ENCODE data around the gene ITPRIPL1. TPM values are rescaled to one million over a fixed set of nuclear protein-coding genes. Genes with fewer than 3 reads are reported as not detected.

Gene ITPRIPL1
- total and polyA plus RNA-seq, 2 of the 4 experiments (the other 2 are of a cell fraction), result 0.84 to 1.1 TPM

- intact Hi-C loops (cut with micrococcal nuclease), result no loop called here
- no peak overlapping the region for H2AK5ac ChIP-seq (ENCODE audit: low read depth, low read length)
- CTCF ChIA-PET, result no interaction called here
Measured at GRCh38 chr2:96308248-96308647, 16.9 kb upstream of the ITPRIPL1 start.

More at GRCh38 chr2:96308248-96308647, 16.9 kb upstream of the ITPRIPL1 start:
- no peak overlapping the region for H2AFZ ChIP-seq (replicated peaks; ENCODE audit: low read length, poor library complexity)
- WGBS, 2 experiments (ENCODE audit: extremely low coverage in 2 of 2, insufficient read length in 1 of 2), result 50% methylated on average over 1 of the region's 5 CpGs; no CpG with 5 or more reads in 1 of the 2 experiments
- H3K4me1 ChIP-seq (ENCODE audit: control insufficient read depth, insufficient read depth, low read length), result peaks cover 8% of the 10 kb centered on the region
- no peak overlapping the region for H3K27ac ChIP-seq (ENCODE audit: insufficient read depth, low read length)
- no peak overlapping the region for H3K4ac ChIP-seq (ENCODE audit: low read depth, low read length)
- ATAC-seq (ENCODE audit: low read depth) (no peak), DNase-seq (no peak)
- H2BK120ac ChIP-seq (ENCODE audit: low read depth, low read length), result no peak overlapping the region
- H2BK15ac ChIP-seq (ENCODE audit: low read depth, low read length), result no peak overlapping the region
- TF ChIP-seq CTCF (conservative IDR thresholded peaks at IDR 0.05; ENCODE audit: low read depth, low read length) (no peak), RAD21 (IDR thresholded peaks at IDR 0.05; ENCODE audit: low read length) (no peak), MAFK (IDR thresholded peaks at IDR 0.05; ENCODE audit: low read depth, low read length) (no peak), CHD1 (IDR thresholded peaks at IDR 0.05; ENCODE audit: low read depth, low read length) (no peak), MAZ (IDR thresholded peaks at IDR 0.05; ENCODE audit: borderline replicate concordance, low read depth, low read length) (no peak), CEBPB (IDR thresholded peaks at IDR 0.05; ENCODE audit: low read depth, low read length) (no peak), SMC3 (IDR thresholded peaks at IDR 0.05; ENCODE audit: low read depth, low read length) (no peak), RFX5 (IDR thresholded peaks at IDR 0.05; ENCODE audit: low read depth, low read length) (no peak), POLR2A (IDR thresholded peaks at IDR 0.05; ENCODE audit: low read depth, low read length) (no peak), MXI1 (IDR thresholded peaks at IDR 0.05; ENCODE audit: borderline replicate concordance, low read depth, low read length) (no peak), RCOR1 (IDR thresholded peaks at IDR 0.05; ENCODE audit: insufficient replicate concordance, low read length) (no peak), USF2 (IDR thresholded peaks at IDR 0.05; ENCODE audit: low read depth, low read length) (no peak), BHLHE40 (IDR thresholded peaks at IDR 0.05; ENCODE audit: low read depth, low read length) (no peak), FOS (IDR thresholded peaks at IDR 0.05; ENCODE audit: low read depth, low read length) (no peak), NFE2L2 (IDR thresholded peaks at IDR 0.05; ENCODE audit: low read depth, low read length) (no peak)
- TF ChIP-seq, protein P1, sequence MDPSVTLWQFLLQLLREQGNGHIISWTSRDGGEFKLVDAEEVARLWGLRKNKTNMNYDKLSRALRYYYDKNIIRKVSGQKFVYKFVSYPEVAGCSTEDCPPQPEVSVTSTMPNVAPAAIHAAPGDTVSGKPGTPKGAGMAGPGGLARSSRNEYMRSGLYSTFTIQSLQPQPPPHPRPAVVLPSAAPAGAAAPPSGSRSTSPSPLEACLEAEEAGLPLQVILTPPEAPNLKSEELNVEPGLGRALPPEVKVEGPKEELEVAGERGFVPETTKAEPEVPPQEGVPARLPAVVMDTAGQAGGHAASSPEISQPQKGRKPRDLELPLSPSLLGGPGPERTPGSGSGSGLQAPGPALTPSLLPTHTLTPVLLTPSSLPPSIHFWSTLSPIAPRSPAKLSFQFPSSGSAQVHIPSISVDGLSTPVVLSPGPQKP (IDR thresholded peaks at IDR 0.05; ENCODE audit: borderline replicate concordance, low read depth, low read length), result no peak
- no peak overlapping the region for H3K9ac ChIP-seq (ENCODE audit: low read depth, low read length)
- H4K91ac ChIP-seq (ENCODE audit: insufficient read depth, low read depth, low read length), result no peak overlapping the region
- peaks cover 6% of the 10 kb centered on the region; the same call in 1 of the 2 replicates for H4K20me1 ChIP-seq (ENCODE audit: insufficient read depth, low read length)
- H3K4me2 ChIP-seq (ENCODE audit: low read depth, low read length), result no peak overlapping the region
- in situ Hi-C loops (cut with MboI; ENCODE audit: low sequenced_read_pairs) (loop anchor here (10.0 kb wide), 1 partner anchor 207 kb away; no protein-coding TSS in a partner anchor), dilution Hi-C loops (cut with HindIII; ENCODE audit: low sequenced_read_pairs, unreplicated experiment) (no loop called here)
- peaks cover under 1% of the 10 kb centered on the region for H3K36me3 ChIP-seq (ENCODE audit: control insufficient read depth, insufficient read depth, low read length)
- no peaks in the 10 kb centered on the region for H3K9me3 ChIP-seq (ENCODE audit: control insufficient read depth, insufficient read depth, low read length)
- no peak overlapping the region for H3K23ac ChIP-seq (ENCODE audit: low read depth, low read length)
- peaks cover 3% of the 10 kb centered on the region; the same call in 1 of the 2 replicates for H3K9me1 ChIP-seq (ENCODE audit: insufficient read depth, low read length)
- H4K8ac ChIP-seq (ENCODE audit: low read depth in 2 of 2, low read length in 2 of 2), result no peak overlapping the region
- no peak overlapping the region for H2BK5ac ChIP-seq (ENCODE audit: low read depth, low read length, poor library complexity, severe bottlenecking)
- no peak overlapping the region for H3K4me3 ChIP-seq (ENCODE audit: insufficient read depth, low read depth, low read length)
- peaks cover 22 to 26% of the 10 kb centered on the region in 2 experiments for H3K79me1 ChIP-seq (ENCODE audit: low read depth in 1 of 2, low read length in 2 of 2)
- no peak overlapping the region for H2BK20ac ChIP-seq (ENCODE audit: low read depth, low read length)
- no TSS peak for BruUV-seq (replicated peaks)
- H2AK9ac ChIP-seq (replicated peaks; ENCODE audit: low read depth, low read length, poor library complexity), result no peak overlapping the region
- no peak overlapping the region for H3K18ac ChIP-seq (ENCODE audit: low read depth, low read length)
- H4K5ac ChIP-seq (ENCODE audit: low read depth, low read length), result no peak overlapping the region
- no peak overlapping the region for H3K14ac ChIP-seq (replicated peaks; ENCODE audit: low read depth, low read length)
- POLR2A ChIA-PET (ENCODE audit: unreplicated experiment), result no interaction called here
- H3K27me3 ChIP-seq (ENCODE audit: control insufficient read depth, insufficient read depth, low read length), result no peaks in the 10 kb centered on the region
- no peak overlapping the region for H3K56ac ChIP-seq (ENCODE audit: extremely low read depth, insufficient read depth, low read length)
